WTC11 (cell line): ENCODE measurements around the gene MECR. TPM values are rescaled to one million over a fixed set of nuclear protein-coding genes. Genes with fewer than 3 reads are reported as not detected.

Source experiments
- FOXJ3 ChIP-seq: sonication (generic); formaldehyde crosslinking; IDR thresholded peaks from 2 replicates; pipeline ENCODE4 v1.9.0; 2021; ENCODE audit warnings: missing genetic modification reagents, mild to moderate bottlenecking, borderline replicate concordance
- FOXP1 ChIP-seq: sonication (generic); formaldehyde crosslinking; IDR thresholded peaks from 2 replicates; pipeline ENCODE4 v1.8.0; 2022; ENCODE audit warnings: missing genetic modification reagents, mild to moderate bottlenecking, moderate library complexity, borderline replicate concordance
- MXD4 ChIP-seq: fragments of 250-450 bp; sonication (Bioruptor Pico); IDR thresholded peaks from 2 replicates; pipeline ENCODE4 v1.8.0; 2021; ENCODE audit warnings: mild to moderate bottlenecking, moderate library complexity, borderline replicate concordance
- NFE2L1 ChIP-seq: sonication (generic); formaldehyde crosslinking; IDR thresholded peaks from 2 replicates; pipeline ENCODE4 v1.8.1; 2023; ENCODE audit warnings: missing genetic modification reagents
- RELA ChIP-seq: sonication (generic); formaldehyde crosslinking; IDR thresholded peaks from 2 replicates; pipeline ENCODE4 v1.8.1; 2022; ENCODE audit warnings: missing genetic modification reagents, mild to moderate bottlenecking, borderline replicate concordance
- SMAD3 ChIP-seq: sonication (generic); formaldehyde crosslinking; IDR thresholded peaks from 2 replicates; pipeline ENCODE4 v1.8.0; 2022; ENCODE audit warnings: missing genetic modification reagents, mild to moderate bottlenecking, borderline replicate concordance
- TEAD1 ChIP-seq: sonication (generic); formaldehyde crosslinking; IDR thresholded peaks from 2 replicates; pipeline ENCODE4 v1.8.0; 2022; ENCODE audit warnings: mild to moderate bottlenecking, missing genetic modification reagents
- ZNF219 ChIP-seq: sonication (generic); formaldehyde crosslinking; IDR thresholded peaks from 2 replicates; pipeline ENCODE4 v1.8.0; 2023; ENCODE audit warnings: missing genetic modification reagents, mild to moderate bottlenecking, borderline replicate concordance
- ZNF263 ChIP-seq: sonication (generic); formaldehyde crosslinking; IDR thresholded peaks from 2 replicates; pipeline ENCODE4 v1.8.1; 2022; ENCODE audit warnings: low read depth, mild to moderate bottlenecking, moderate library complexity, missing genetic modification reagents
- total RNA-seq: library from RNA; stranded (reverse); gene quantifications from 3 replicates; pipeline ENCODE4 v1.2.3, GENCODE V29; 2021
- TF ChIP-seq, protein P1 (sequence below): sonication (generic); formaldehyde crosslinking; IDR thresholded peaks from 2 replicates; pipeline ENCODE4 v1.8.1; 2022; ENCODE audit warnings: low read depth, mild to moderate bottlenecking, moderate library complexity, missing genetic modification reagents, borderline replicate concordance
- TF ChIP-seq, protein P2 (sequence below): sonication (generic); formaldehyde crosslinking; conservative IDR thresholded peaks from 2 replicates; pipeline ENCODE4 v1.8.1; 2023; ENCODE audit warnings: mild to moderate bottlenecking, low read depth, missing genetic modification reagents, moderate library complexity
- TF ChIP-seq, protein P3 (sequence below): sonication (generic); formaldehyde crosslinking; IDR thresholded peaks from 2 replicates; pipeline ENCODE4 v1.8.1; 2023; ENCODE audit warnings: mild to moderate bottlenecking, missing genetic modification reagents, moderate library complexity
- TF ChIP-seq, protein P4 (sequence below): sonication (generic); formaldehyde crosslinking; IDR thresholded peaks from 2 replicates; pipeline ENCODE4 v1.8.1; 2022; ENCODE audit warnings: low read depth, missing genetic modification reagents, borderline replicate concordance
- TF ChIP-seq, protein P5 (sequence below): fragments of 250-450 bp; sonication (Bioruptor Pico); IDR thresholded peaks from 2 replicates; pipeline ENCODE4 v1.9.0; 2021; ENCODE audit warnings: mild to moderate bottlenecking
- TF ChIP-seq, protein P6 (sequence below): fragments of 250-450 bp; sonication (Bioruptor Pico); IDR thresholded peaks from 2 replicates; pipeline ENCODE4 v2.1.2; 2022; ENCODE audit warnings: mild to moderate bottlenecking, moderate library complexity
- TF ChIP-seq, protein P7 (sequence below): sonication (generic); formaldehyde crosslinking; IDR thresholded peaks from 2 replicates; pipeline ENCODE4 v1.8.0; 2022; ENCODE audit warnings: missing genetic modification reagents
- TF ChIP-seq, protein P8 (sequence below): sonication (generic); formaldehyde crosslinking; conservative IDR thresholded peaks from 2 replicates; pipeline ENCODE4 v1.8.1; 2022; ENCODE audit warnings: mild to moderate bottlenecking, missing genetic modification reagents
- TF ChIP-seq, protein P9 (sequence below): sonication (generic); formaldehyde crosslinking; IDR thresholded peaks from 2 replicates; pipeline ENCODE4 v1.8.1; 2023; ENCODE audit warnings: mild to moderate bottlenecking, missing genetic modification reagents, moderate library complexity
- TF ChIP-seq, protein P10 (sequence below): sonication (generic); formaldehyde crosslinking; IDR thresholded peaks from 2 replicates; pipeline ENCODE4 v1.8.1; 2023; ENCODE audit warnings: mild to moderate bottlenecking, missing genetic modification reagents

The MECR gene
- total RNA-seq, 1 experiment from 2014 or later: 37.6 TPM

DNA sequence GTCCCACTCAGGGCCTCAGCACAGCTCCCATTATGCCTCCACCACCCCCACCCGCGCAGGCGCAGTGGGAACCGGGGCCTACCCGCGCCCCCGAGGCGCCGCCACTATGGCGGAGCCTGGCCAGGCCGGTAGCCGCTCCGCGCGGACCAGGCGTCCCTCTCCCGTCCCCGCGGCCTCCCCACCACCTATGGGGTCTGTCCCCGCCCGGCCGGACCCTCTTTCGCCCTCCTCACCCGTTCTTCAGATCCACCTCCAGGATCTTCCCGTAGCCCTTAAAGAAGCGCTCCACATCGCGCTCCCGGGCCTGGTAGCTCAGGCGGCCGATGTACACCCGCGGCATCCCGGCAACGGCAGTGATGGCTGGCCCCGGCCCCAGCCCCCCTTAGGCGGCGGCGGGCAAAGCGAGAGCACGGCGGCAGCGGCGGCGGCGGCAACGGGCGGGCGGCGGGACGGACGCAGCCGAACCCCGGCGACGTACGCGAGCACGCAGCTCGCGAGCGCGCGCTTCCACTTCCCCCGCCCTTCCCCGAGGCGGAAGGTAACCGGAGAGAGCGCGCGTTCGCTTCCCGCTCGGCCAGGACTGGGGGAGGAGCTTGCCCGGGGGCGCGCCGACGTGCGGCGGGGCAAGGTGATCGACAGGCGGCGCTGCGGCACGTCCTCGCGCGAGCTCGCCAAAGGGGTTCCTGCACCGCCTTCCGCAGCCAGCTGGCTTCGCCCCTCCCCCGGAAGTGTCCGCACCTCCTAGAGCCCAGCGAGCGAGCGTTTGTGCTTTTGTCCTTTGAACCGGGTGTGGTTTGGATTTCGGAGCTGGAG, 49.1 kb downstream of the MECR start, which contains the start of gene SRSF4 (continued):
- TF ChIP-seq TEAD1 (CRISPR knock-in tag) (peak; percentile 68; the same call in 1 of the 2 replicates), MXD4 (no peak), FOXJ3 (CRISPR knock-in tag) (no peak), RELA (peak; percentile 84; the same call in 1 of the 2 replicates), ZNF219 (CRISPR knock-in tag) (no peak), SMAD3 (CRISPR knock-in tag) (no peak), ZNF263 (no peak), NFE2L1 (CRISPR knock-in tag) (no peak; the same call in 1 of the 2 replicates), FOXP1 (CRISPR knock-in tag) (peak; percentile 68; the same call in 1 of the 2 replicates)
- TF ChIP-seq, protein P1, sequence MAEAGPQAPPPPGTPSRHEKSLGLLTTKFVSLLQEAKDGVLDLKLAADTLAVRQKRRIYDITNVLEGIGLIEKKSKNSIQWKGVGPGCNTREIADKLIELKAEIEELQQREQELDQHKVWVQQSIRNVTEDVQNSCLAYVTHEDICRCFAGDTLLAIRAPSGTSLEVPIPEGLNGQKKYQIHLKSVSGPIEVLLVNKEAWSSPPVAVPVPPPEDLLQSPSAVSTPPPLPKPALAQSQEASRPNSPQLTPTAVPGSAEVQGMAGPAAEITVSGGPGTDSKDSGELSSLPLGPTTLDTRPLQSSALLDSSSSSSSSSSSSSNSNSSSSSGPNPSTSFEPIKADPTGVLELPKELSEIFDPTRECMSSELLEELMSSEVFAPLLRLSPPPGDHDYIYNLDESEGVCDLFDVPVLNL (CRISPR knock-in tag): peak; percentile 76; the same call in 1 of the 2 replicates
- TF ChIP-seq, protein P2, sequence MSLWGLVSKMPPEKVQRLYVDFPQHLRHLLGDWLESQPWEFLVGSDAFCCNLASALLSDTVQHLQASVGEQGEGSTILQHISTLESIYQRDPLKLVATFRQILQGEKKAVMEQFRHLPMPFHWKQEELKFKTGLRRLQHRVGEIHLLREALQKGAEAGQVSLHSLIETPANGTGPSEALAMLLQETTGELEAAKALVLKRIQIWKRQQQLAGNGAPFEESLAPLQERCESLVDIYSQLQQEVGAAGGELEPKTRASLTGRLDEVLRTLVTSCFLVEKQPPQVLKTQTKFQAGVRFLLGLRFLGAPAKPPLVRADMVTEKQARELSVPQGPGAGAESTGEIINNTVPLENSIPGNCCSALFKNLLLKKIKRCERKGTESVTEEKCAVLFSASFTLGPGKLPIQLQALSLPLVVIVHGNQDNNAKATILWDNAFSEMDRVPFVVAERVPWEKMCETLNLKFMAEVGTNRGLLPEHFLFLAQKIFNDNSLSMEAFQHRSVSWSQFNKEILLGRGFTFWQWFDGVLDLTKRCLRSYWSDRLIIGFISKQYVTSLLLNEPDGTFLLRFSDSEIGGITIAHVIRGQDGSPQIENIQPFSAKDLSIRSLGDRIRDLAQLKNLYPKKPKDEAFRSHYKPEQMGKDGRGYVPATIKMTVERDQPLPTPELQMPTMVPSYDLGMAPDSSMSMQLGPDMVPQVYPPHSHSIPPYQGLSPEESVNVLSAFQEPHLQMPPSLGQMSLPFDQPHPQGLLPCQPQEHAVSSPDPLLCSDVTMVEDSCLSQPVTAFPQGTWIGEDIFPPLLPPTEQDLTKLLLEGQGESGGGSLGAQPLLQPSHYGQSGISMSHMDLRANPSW: no peak
- TF ChIP-seq, protein P3, sequence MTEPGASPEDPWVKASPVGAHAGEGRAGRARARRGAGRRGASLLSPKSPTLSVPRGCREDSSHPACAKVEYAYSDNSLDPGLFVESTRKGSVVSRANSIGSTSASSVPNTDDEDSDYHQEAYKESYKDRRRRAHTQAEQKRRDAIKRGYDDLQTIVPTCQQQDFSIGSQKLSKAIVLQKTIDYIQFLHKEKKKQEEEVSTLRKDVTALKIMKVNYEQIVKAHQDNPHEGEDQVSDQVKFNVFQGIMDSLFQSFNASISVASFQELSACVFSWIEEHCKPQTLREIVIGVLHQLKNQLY (CRISPR knock-in tag): 0 out of 2 replicates have a peak, but pooled peaks have one; percentile 79
- TF ChIP-seq, protein P4, sequence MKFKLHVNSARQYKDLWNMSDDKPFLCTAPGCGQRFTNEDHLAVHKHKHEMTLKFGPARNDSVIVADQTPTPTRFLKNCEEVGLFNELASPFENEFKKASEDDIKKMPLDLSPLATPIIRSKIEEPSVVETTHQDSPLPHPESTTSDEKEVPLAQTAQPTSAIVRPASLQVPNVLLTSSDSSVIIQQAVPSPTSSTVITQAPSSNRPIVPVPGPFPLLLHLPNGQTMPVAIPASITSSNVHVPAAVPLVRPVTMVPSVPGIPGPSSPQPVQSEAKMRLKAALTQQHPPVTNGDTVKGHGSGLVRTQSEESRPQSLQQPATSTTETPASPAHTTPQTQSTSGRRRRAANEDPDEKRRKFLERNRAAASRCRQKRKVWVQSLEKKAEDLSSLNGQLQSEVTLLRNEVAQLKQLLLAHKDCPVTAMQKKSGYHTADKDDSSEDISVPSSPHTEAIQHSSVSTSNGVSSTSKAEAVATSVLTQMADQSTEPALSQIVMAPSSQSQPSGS (CRISPR knock-in tag): no peak
- TF ChIP-seq, protein P5, sequence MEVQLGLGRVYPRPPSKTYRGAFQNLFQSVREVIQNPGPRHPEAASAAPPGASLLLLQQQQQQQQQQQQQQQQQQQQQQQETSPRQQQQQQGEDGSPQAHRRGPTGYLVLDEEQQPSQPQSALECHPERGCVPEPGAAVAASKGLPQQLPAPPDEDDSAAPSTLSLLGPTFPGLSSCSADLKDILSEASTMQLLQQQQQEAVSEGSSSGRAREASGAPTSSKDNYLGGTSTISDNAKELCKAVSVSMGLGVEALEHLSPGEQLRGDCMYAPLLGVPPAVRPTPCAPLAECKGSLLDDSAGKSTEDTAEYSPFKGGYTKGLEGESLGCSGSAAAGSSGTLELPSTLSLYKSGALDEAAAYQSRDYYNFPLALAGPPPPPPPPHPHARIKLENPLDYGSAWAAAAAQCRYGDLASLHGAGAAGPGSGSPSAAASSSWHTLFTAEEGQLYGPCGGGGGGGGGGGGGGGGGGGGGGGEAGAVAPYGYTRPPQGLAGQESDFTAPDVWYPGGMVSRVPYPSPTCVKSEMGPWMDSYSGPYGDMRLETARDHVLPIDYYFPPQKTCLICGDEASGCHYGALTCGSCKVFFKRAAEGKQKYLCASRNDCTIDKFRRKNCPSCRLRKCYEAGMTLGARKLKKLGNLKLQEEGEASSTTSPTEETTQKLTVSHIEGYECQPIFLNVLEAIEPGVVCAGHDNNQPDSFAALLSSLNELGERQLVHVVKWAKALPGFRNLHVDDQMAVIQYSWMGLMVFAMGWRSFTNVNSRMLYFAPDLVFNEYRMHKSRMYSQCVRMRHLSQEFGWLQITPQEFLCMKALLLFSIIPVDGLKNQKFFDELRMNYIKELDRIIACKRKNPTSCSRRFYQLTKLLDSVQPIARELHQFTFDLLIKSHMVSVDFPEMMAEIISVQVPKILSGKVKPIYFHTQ: peak; percentile 74; the same call in 1 of the 2 replicates
- TF ChIP-seq, protein P6, sequence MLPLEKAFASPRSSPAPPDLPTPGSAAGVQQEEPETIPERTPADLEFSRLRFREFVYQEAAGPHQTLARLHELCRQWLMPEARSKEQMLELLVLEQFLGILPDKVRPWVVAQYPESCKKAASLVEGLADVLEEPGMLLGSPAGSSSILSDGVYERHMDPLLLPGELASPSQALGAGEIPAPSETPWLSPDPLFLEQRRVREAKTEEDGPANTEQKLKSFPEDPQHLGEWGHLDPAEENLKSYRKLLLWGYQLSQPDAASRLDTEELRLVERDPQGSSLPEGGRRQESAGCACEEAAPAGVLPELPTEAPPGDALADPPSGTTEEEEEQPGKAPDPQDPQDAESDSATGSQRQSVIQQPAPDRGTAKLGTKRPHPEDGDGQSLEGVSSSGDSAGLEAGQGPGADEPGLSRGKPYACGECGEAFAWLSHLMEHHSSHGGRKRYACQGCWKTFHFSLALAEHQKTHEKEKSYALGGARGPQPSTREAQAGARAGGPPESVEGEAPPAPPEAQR (CRISPR knock-in tag): no peak
- TF ChIP-seq, protein P7, sequence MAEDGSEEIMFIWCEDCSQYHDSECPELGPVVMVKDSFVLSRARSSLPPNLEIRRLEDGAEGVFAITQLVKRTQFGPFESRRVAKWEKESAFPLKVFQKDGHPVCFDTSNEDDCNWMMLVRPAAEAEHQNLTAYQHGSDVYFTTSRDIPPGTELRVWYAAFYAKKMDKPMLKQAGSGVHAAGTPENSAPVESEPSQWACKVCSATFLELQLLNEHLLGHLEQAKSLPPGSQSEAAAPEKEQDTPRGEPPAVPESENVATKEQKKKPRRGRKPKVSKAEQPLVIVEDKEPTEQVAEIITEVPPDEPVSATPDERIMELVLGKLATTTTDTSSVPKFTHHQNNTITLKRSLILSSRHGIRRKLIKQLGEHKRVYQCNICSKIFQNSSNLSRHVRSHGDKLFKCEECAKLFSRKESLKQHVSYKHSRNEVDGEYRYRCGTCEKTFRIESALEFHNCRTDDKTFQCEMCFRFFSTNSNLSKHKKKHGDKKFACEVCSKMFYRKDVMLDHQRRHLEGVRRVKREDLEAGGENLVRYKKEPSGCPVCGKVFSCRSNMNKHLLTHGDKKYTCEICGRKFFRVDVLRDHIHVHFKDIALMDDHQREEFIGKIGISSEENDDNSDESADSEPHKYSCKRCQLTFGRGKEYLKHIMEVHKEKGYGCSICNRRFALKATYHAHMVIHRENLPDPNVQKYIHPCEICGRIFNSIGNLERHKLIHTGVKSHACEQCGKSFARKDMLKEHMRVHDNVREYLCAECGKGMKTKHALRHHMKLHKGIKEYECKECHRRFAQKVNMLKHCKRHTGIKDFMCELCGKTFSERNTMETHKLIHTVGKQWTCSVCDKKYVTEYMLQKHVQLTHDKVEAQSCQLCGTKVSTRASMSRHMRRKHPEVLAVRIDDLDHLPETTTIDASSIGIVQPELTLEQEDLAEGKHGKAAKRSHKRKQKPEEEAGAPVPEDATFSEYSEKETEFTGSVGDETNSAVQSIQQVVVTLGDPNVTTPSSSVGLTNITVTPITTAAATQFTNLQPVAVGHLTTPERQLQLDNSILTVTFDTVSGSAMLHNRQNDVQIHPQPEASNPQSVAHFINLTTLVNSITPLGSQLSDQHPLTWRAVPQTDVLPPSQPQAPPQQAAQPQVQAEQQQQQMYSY (CRISPR knock-in tag): no peak
- TF ChIP-seq, protein P8, sequence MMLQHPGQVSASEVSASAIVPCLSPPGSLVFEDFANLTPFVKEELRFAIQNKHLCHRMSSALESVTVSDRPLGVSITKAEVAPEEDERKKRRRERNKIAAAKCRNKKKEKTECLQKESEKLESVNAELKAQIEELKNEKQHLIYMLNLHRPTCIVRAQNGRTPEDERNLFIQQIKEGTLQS (CRISPR knock-in tag): no peak
- TF ChIP-seq, protein P9, sequence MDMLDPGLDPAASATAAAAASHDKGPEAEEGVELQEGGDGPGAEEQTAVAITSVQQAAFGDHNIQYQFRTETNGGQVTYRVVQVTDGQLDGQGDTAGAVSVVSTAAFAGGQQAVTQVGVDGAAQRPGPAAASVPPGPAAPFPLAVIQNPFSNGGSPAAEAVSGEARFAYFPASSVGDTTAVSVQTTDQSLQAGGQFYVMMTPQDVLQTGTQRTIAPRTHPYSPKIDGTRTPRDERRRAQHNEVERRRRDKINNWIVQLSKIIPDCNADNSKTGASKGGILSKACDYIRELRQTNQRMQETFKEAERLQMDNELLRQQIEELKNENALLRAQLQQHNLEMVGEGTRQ (CRISPR knock-in tag): no peak
- TF ChIP-seq, protein P10, sequence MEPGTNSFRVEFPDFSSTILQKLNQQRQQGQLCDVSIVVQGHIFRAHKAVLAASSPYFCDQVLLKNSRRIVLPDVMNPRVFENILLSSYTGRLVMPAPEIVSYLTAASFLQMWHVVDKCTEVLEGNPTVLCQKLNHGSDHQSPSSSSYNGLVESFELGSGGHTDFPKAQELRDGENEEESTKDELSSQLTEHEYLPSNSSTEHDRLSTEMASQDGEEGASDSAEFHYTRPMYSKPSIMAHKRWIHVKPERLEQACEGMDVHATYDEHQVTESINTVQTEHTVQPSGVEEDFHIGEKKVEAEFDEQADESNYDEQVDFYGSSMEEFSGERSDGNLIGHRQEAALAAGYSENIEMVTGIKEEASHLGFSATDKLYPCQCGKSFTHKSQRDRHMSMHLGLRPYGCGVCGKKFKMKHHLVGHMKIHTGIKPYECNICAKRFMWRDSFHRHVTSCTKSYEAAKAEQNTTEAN: no peak; the same call in none of the 2 replicates
